Measurements from ENCODE around the gene HMCN1.

- TF ChIP-seq POLR2A (IDR thresholded peaks at IDR 0.05; ENCODE audit: low read length) (no peak), GATA1 (IDR thresholded peaks at IDR 0.05; ENCODE audit: low read depth, low read length) (no peak)
These were observed 13.4 kb upstream of the HMCN1 start for GRCh38 chr1:185720633-185721272.
